ENCODE data around the gene ABCA4.
A peak's percentile ranks its signal among the peaks of the same experiment; 100 is the strongest.

The ABCA4 gene

GRCh38 chr1:94031154-94031553 is 89.8 kb downstream of the ABCA4 start:
- FAIRE-seq, result no peak
- no peak for DNase-seq (ENCODE audit: low spot score)

GRCh38 chr1:94029130-94029993 is 91.6 kb downstream of the ABCA4 start:
- DNase-seq (ENCODE audit: low spot score) (no peak), FAIRE-seq (no peak)

GRCh38 chr1:94027721-94028515 is 93.0 kb downstream of the ABCA4 start:
- DNase-seq (ENCODE audit: low spot score) (no peak), FAIRE-seq (no peak)

GRCh38 chr1:94026619-94027380 is 94.1 kb downstream of the ABCA4 start:
- FAIRE-seq (no peak), DNase-seq (ENCODE audit: low spot score) (no peak)

GRCh38 chr1:94025383-94026340 is 95.3 kb downstream of the ABCA4 start:
- FAIRE-seq, result peak; percentile 79

GRCh38 chr1:94024104-94024792 is 96.7 kb downstream of the ABCA4 start:
- DNase-seq (ENCODE audit: low spot score) (no peak), FAIRE-seq (no peak)

More at GRCh38 chr1:94025383-94026340, 95.3 kb downstream of the ABCA4 start:
- DNase-seq (ENCODE audit: low spot score), result peak; percentile 53

- DNase-seq (ENCODE audit: low spot score) (peak; percentile 58), FAIRE-seq (no peak)
Observed at GRCh38 chr1:94022471-94023189, 98.3 kb downstream of the ABCA4 start.

- FAIRE-seq (no peak), DNase-seq (ENCODE audit: low spot score) (peak; percentile 5)
Observed at GRCh38 chr1:94020764-94021579, 100.0 kb downstream of the ABCA4 start.

- no peak for DNase-seq (ENCODE audit: low spot score)
- FAIRE-seq, result no peak
Observed at GRCh38 chr1:94019327-94019726, 101.6 kb downstream of the ABCA4 start.

GRCh38 chr1:94017155-94017829 is 103.7 kb downstream of the ABCA4 start:
- no peak for FAIRE-seq
- no peak for DNase-seq (ENCODE audit: low spot score)

- FAIRE-seq, result no peak
- DNase-seq (ENCODE audit: low spot score), result no peak
Observed at GRCh38 chr1:94015489-94015817, 105.5 kb downstream of the ABCA4 start.

GRCh38 chr1:94014635-94015488 is 106.1 kb downstream of the ABCA4 start:
- no peak for FAIRE-seq
- no peak for DNase-seq (ENCODE audit: low spot score)

GRCh38 chr1:94014087-94014486 is 106.9 kb downstream of the ABCA4 start:
- DNase-seq (ENCODE audit: low spot score) (no peak), FAIRE-seq (no peak)

- DNase-seq (ENCODE audit: low spot score) (no peak), FAIRE-seq (no peak)
Observed at GRCh38 chr1:94013367-94013878, 107.5 kb downstream of the ABCA4 start.

GRCh38 chr1:94012708-94013366 is 108.1 kb downstream of the ABCA4 start:
- DNase-seq (ENCODE audit: low spot score) (no peak), FAIRE-seq (no peak)

Measured in RCC 7860 (cell line).